OCI-M1 (cell line): Measurements from ENCODE around the gene MAJIN.

Experiments
- DNase-seq: peaks from one replicate; lab custom pipeline; 2025; lab: John Stamatoyannopoulos, UW

The MAJIN gene

DNA sequence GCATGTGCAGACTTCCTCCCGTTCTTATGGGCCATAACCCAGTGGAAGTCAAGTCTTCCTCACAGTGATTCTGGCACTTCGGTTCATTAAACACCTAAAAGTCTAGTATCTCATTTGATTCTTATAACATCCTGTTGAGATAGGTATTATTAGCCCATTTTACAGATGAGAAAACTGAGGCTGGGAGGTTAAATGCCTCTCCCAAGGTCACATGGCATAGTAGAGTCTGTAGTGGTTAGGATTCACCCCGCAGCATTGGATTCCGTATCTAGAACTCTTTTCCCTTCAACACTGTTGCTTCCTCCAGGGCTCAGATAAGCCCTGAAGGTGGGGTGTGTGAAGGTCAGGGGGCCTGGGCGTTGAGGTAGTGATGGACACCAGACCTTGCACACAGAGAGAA is 39.6 kb downstream of the MAJIN start:
- no peak for DNase-seq

- DNase-seq, result no peak
Observed at GRCh38 chr11:64931290-64931689, 40.6 kb downstream of the MAJIN start.

DNA sequence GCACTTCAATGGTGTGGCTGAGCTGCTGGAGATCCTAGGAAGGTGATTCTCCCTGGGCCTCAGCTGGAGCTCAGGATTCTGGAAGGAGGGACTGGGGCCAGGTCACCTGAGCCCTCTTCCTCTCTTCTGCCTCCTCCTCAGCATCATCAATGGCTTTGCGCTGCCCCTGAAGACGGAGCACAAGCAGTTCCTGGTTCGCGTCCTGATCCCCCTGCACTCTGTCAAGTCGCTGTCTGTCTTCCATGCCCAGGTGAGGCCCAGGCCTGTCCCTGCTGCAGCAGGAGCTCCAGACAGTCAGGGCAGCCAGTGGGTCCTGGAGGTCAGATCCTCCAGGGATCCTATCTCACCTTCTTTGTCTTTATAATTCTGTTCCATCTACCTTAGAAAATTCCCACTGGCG is 41.6 kb downstream of the MAJIN start:
- DNase-seq, result no peak

GRCh38 chr11:64929625-64930024 is 42.3 kb downstream of the MAJIN start:
- DNase-seq, result no peak

- DNase-seq, result no peak
Observed at GRCh38 chr11:64928957-64929356, 43.0 kb downstream of the MAJIN start.

GRCh38 chr11:64926689-64927088 is 45.2 kb downstream of the MAJIN start:
- DNase-seq, result no peak

- no peak for DNase-seq
Observed at GRCh38 chr11:64925536-64926436, 46.1 kb downstream of the MAJIN start.

DNA sequence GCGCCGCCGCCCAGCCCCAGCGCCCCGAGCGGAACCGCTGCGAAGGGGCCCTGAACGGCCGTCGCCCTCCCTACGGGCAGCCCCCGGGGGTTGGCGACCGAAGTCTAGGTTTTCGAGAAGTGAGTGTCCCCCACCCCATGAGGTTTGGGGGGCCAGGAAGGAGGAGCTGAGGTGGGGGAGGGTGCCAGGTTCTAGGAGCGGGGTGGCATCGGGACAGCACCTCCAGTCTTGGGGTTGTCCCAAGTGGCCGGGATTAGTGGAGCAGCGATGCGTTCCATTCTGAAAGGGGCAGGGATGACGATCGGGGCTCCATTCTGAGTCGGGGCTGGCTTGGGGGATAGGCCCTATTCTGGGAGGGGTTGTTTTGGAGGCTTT is 47.0 kb downstream of the MAJIN start:
- DNase-seq, result no peak

- DNase-seq, result peak; percentile 93
Observed at GRCh38 chr11:64923944-64924909, 47.7 kb downstream of the MAJIN start, which contains the start of gene PPP2R5B. PPP2R5B (plus strand) TSS chr11:64924689; CDS start chr11:64925735, 1,046 bp downstream.

DNA sequence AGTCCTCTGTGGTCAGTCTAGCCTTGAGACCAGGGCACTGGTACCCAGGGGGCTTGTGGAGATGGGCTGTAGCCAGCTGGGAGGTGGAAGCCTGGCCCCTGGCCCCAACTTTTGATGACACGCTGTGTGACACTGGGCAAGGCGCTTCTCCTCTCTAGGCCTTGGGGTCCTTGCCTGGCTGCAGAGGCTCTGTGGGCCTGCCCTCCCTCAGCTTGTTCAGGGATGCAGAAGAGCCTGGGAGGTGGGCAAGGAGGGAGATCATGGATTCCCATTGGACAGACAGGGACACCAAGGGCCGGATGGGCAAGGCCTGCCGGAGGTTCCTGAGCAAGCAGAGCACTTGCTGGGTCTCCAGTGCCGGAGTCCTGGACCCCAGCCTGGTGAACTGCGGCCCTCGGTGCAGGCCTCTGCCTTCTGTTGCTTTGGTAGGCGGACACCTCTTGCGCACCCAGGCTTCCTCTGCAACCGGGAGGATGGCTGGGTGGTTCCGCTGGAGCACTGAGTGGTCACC is 48.7 kb downstream of the MAJIN start:
- DNase-seq, result no peak

DNA sequence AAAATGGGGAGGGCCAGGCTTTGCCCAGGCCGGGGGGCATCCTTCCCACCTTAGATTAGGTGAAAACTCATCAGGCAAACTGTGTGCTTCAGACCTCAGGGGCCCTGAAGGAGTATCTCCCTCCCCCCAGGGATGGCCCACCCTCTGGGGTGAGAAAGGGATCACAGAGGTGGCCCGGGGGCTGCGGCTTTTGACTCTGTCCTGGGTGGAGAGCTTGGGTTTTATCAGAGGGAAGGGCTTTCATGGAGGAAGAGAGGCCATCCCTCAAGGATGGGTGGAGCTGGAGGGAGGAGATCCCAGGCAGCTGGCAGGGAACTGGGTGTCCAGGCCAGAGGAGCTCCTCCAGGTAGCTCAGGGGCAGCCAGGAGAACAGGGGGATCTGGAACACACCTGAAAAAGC is 50.5 kb downstream of the MAJIN start:
- DNase-seq, result no peak

DNA sequence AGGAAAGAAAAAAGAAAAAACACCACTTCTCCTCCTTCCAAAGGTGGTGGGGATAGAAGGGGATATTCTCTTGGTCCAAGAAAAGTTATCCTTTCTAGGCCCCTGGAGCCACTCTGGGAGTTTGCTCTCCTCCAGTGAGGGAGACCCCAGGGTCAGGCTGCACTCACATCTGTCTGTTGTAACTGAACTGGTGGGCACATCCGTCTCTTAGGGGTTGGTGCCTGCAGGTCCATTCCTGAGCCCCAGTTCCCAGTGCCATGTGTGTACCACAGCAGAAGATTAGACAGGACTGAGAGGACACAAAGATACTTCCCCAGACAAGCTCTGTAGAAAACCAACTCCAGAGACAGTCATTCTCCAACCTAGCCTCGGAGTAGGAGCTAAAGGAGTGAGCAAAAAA is 51.8 kb downstream of the MAJIN start:
- no peak for DNase-seq

- DNase-seq, result no peak
Observed at GRCh38 chr11:64919627-64920026, 52.3 kb downstream of the MAJIN start.

GRCh38 chr11:64918017-64918416 is 53.9 kb downstream of the MAJIN start:
- peak; percentile 75 for DNase-seq

DNA sequence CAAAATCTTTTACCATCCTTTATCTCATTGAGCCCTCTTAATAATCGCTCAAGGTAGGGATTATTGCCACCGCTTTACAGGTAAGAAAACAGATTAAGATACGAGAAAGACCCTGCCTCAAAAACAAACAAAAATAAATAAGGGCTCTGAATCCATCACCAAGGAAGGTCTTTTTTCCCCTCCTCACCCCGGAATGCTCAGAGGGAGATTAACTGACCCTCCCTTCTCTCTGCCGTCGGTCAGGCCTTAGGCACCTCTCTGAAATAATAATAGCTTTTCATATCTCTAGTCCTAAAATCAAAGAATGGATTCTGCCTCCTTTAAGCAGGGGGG is 54.3 kb downstream of the MAJIN start:
- DNase-seq, result no peak

- DNase-seq, result peak; percentile 99
Observed at GRCh38 chr11:64916775-64917662, 54.9 kb downstream of the MAJIN start, which contains the start of gene ATG2A. ATG2A (minus strand) TSS chr11:64917209; CDS start chr11:64917135, 74 bp downstream.

DNA sequence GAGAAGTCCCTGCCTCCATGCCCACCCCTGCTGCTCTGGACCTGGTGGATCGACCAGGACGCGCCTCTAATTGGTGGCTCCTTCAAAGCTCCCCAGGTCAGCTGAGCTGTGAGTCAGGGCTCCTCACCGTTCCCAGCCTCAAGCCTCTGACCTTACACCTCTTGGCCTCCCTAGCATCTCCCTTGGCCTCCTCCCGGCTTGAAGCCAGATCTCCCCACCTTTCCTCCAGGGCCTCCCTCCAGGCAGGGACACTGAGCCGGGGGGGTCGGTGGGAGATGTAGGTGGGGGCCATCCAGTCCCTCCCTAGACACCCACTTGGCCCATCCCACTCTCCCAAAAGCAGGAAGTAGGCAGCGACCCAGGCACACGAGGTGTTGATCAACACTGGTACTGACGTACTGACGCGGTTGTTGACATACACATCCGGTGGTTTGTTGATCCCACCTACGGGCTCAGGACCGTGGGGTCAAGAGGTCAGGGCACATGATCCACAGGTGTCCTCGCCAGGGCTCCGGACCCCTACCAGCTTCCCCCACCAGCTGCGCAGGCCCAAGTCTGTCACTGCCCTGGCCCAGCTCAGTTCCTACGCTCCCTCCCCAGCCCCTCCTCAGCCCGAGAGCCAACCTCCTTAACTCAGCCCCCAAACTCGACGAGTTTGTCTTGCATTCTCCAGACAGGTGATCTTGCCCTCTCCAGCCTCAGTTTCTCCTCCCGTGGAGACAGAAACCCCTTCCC is 55.7 kb downstream of the MAJIN start:
- DNase-seq, result peak; percentile 55

- DNase-seq, result no peak
Observed at GRCh38 chr11:64915376-64915887, 56.5 kb downstream of the MAJIN start.

GRCh38 chr11:64914123-64914522 is 57.8 kb downstream of the MAJIN start:
- DNase-seq, result no peak

GRCh38 chr11:64913171-64913727 is 58.7 kb downstream of the MAJIN start:
- DNase-seq, result no peak
